Uterus (tissue), 2 donors: ENCODE measurements around the gene IGF2R.
"Not testable (repeated sequence)": the region's sequence is repeated elsewhere in the genome, so short reads cannot be mapped to it uniquely, and the experiment has no call there.

Experiments used
- POLR2A ChIP-seq, 2 donors: fragments of 450-650 bp; IDR thresholded peaks; one replicate each; pipeline ENCODE4 v1.6.1; 2016; ENCODE audit warnings: antibody characterized with exemption in 2 of 2, mild to moderate bottlenecking in 1 of 2, moderate library complexity in 1 of 2
- TF ChIP-seq, protein P1 (sequence below), 4 experiments: fragments of 200-600 bp in 2 of 4; fragments of 450-650 bp in 2 of 4; sonication (generic) in 2 of 4; IDR thresholded peaks; one replicate each; pipeline ENCODE4 v1.5.1; 2016 to 2019; ENCODE audit warnings: antibody characterized with exemption in 4 of 4, mild to moderate bottlenecking in 2 of 4, moderate library complexity in 1 of 4

DNA sequence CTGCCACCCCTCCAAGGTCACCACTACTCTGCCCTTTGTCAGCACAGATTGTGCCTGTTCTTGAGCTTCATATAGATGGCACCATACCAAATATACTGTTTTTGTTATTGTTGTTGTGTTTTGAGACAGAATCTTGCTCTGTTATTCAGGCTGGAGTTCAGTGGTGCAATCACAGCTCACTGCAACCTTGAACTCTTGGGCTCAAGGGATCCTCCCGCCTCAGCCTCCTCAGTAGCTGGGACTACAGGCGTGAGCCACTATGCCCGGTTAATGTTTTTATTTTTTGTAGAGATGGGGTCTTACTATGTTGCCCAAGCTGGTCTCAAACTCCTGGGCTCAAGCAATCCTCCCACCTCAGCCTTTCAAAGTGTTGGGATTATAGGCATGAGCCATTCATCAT is 171.6 kb downstream of the IGF2R start:
- not testable (repeated sequence) for TF ChIP-seq POLR2A (IDR thresholded peaks at IDR 0.05)
- TF ChIP-seq, protein P1, sequence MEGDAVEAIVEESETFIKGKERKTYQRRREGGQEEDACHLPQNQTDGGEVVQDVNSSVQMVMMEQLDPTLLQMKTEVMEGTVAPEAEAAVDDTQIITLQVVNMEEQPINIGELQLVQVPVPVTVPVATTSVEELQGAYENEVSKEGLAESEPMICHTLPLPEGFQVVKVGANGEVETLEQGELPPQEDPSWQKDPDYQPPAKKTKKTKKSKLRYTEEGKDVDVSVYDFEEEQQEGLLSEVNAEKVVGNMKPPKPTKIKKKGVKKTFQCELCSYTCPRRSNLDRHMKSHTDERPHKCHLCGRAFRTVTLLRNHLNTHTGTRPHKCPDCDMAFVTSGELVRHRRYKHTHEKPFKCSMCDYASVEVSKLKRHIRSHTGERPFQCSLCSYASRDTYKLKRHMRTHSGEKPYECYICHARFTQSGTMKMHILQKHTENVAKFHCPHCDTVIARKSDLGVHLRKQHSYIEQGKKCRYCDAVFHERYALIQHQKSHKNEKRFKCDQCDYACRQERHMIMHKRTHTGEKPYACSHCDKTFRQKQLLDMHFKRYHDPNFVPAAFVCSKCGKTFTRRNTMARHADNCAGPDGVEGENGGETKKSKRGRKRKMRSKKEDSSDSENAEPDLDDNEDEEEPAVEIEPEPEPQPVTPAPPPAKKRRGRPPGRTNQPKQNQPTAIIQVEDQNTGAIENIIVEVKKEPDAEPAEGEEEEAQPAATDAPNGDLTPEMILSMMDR (IDR thresholded peaks at IDR 0.05) = not testable (repeated sequence)
